Osteoblast (primary cell): ENCODE measurements around the gene AAMP. TPM values are rescaled to one million over a fixed set of nuclear protein-coding genes. Genes with fewer than 3 reads are reported as not detected.

Experiments used
- DNase-seq: peaks from one replicate; pipeline ENCODE4 v3.0.0; 2011; ENCODE audit warnings: low spot score, mixed read lengths; ENCODE audit not compliant: insufficient read length; ENCODE audit errors: missing footprints
- H2AFZ ChIP-seq: 2 replicates; pipeline ENCODE4 v1.6.0; 2011; ENCODE audit warnings: mild to moderate bottlenecking, low read length
- H3K27ac ChIP-seq: 2 replicates; pipeline ENCODE4 v1.5.1; 2011; ENCODE audit warnings: mild to moderate bottlenecking, low read depth, low read length, moderate library complexity
- H3K27me3 ChIP-seq: 2 replicates; pipeline ENCODE4 v1.6.0; 2012; ENCODE audit warnings: mild to moderate bottlenecking, control low read depth, inconsistent platforms, low read length, moderate library complexity; ENCODE audit not compliant: insufficient read depth
- H3K36me3 ChIP-seq: 2 replicates; pipeline ENCODE4 v1.5.1; 2011; ENCODE audit warnings: mild to moderate bottlenecking, low read length, control low read depth, moderate library complexity; ENCODE audit not compliant: insufficient read depth
- H3K4me1 ChIP-seq: 2 replicates; pipeline ENCODE4 v1.5.1; 2011; ENCODE audit warnings: mild to moderate bottlenecking, low read length, control low read depth, moderate library complexity; ENCODE audit not compliant: insufficient read depth
- H3K4me2 ChIP-seq: 2 replicates; pipeline ENCODE4 v1.6.0; 2011; ENCODE audit warnings: mild to moderate bottlenecking, low read length; ENCODE audit not compliant: insufficient read depth
- H3K4me3 ChIP-seq: fragments of 200-600 bp; sonication (generic); 3 replicates; pipeline ENCODE4 v1.5.1; 2012; ENCODE audit warnings: mild to moderate bottlenecking, low read length, inconsistent platforms; ENCODE audit not compliant: insufficient read depth
- H3K79me2 ChIP-seq: 2 replicates; pipeline ENCODE4 v1.6.0; 2012; ENCODE audit warnings: mild to moderate bottlenecking, low read length, control low read depth, inconsistent platforms; ENCODE audit not compliant: insufficient read depth
- H3K9me3 ChIP-seq: 2 replicates; pipeline ENCODE4 v1.5.1; 2011; ENCODE audit warnings: low read depth, low read length, control low read depth
- H4K20me1 ChIP-seq: 2 replicates; pipeline ENCODE4 v1.6.0; 2012; ENCODE audit warnings: mild to moderate bottlenecking, low read length, control low read depth; ENCODE audit not compliant: insufficient read depth
- total RNA-seq: library from RNA; depleted of rRNA; stranded (reverse); fragments of >200 nt; gene quantifications from 2 replicates; pipeline ENCODE4 v1.2.3, GENCODE V29; 2012
- TF ChIP-seq, protein P1 (sequence below): IDR thresholded peaks from 2 replicates; pipeline ENCODE4 v1.5.1; 2011; ENCODE audit warnings: mild to moderate bottlenecking, low read depth, low read length, moderate library complexity; ENCODE audit errors: extremely low read depth

Gene AAMP
- total RNA-seq, 1 donor = 97.0 TPM

DNA sequence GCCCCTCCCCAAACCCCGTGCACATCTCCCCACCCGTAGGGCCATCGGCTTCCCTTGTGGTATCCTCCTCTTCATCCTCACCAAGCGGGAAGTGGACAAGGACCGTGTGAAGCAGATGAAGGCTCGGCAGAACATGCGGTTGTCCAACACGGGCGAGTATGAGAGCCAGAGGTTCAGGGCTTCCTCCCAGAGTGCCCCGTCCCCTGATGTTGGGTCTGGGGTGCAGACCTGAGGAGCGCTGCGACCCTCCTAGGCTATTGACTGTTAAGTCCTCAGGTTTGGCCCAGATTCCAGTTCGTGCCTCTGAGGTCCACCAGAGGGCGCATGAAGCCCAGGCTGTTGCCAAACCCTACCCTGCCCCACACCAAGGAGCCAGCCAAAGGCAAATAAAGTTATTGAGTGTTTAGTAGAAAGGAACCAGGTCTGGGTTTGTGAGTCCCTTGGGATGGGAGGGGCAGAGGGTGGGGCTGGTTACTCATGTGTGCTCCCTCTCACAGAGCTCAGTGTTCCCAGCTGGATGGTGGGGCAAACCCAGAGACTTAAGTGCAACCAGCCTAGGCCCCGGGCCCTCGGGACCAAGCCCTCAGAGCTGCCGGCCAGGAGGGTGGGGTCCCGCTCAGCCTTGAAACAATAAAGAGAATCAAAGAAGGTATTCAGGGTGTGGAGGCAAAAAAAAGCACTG, 2.7 kb upstream of the AAMP start:
- H3K4me3 ChIP-seq = no peak overlapping the region
- DNase-seq = peak; percentile 96
- no peak overlapping the region for H3K4me2 ChIP-seq
- H4K20me1 ChIP-seq = peaks cover 24% of the 10 kb centered on the region
- peaks cover 47% of the 10 kb centered on the region for H3K36me3 ChIP-seq
- H3K9me3 ChIP-seq = no peaks in the 10 kb centered on the region
- peak overlapping the region; percentile 33 for H3K27ac ChIP-seq
- peaks cover 66% of the 10 kb centered on the region for H3K79me2 ChIP-seq
- no peaks in the 10 kb centered on the region for H3K27me3 ChIP-seq
- H2AFZ ChIP-seq = no peak overlapping the region
- H3K4me1 ChIP-seq = peaks cover 30% of the 10 kb centered on the region
- TF ChIP-seq, protein P1, sequence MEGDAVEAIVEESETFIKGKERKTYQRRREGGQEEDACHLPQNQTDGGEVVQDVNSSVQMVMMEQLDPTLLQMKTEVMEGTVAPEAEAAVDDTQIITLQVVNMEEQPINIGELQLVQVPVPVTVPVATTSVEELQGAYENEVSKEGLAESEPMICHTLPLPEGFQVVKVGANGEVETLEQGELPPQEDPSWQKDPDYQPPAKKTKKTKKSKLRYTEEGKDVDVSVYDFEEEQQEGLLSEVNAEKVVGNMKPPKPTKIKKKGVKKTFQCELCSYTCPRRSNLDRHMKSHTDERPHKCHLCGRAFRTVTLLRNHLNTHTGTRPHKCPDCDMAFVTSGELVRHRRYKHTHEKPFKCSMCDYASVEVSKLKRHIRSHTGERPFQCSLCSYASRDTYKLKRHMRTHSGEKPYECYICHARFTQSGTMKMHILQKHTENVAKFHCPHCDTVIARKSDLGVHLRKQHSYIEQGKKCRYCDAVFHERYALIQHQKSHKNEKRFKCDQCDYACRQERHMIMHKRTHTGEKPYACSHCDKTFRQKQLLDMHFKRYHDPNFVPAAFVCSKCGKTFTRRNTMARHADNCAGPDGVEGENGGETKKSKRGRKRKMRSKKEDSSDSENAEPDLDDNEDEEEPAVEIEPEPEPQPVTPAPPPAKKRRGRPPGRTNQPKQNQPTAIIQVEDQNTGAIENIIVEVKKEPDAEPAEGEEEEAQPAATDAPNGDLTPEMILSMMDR = peak; percentile 91

DNA sequence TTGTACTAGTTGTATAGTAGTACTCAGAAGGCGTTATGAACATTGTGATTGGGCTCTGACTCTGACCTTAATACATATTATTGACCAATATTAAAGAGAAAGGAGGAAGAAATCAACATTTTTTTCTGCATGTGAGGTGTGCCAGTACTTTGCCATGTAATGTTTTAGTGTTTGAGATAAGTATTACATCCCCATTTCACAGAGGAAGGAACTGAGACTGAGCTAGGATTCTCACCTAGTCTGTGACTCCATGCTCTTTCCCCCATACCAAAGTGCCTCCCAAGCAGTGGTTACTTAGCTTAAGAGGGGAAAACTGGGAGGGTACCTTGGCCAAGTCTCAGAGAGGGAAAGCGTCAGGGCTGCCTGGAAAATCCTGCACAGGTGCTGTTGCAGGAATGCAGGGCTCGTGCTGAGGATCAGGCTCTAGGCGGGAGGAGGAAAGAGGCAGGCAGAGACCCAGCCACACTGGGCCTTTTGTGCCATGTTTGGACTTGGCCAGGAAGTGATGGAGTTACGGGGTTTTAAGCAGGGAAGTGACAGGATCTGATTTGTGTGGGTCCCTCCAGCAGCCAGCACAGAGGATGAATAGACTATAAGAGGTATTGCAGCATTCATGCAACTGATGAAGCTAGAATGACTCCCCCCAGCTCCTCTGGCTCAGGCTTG, 2.1 kb upstream of the AAMP start:
- peaks cover 30% of the 10 kb centered on the region for H3K4me1 ChIP-seq
- no peak overlapping the region for H2AFZ ChIP-seq
- peaks cover 47% of the 10 kb centered on the region for H3K36me3 ChIP-seq
- peak overlapping the region; percentile 69 for H3K27ac ChIP-seq
- DNase-seq = peak; percentile 87
- H3K9me3 ChIP-seq = no peaks in the 10 kb centered on the region
- H4K20me1 ChIP-seq = peaks cover 22% of the 10 kb centered on the region
- no peaks in the 10 kb centered on the region for H3K27me3 ChIP-seq
- peak overlapping the region; percentile 99 for H3K4me2 ChIP-seq
- peak overlapping the region; percentile 97 for H3K4me3 ChIP-seq
- TF ChIP-seq, protein P1 = no peak
- peaks cover 65% of the 10 kb centered on the region for H3K79me2 ChIP-seq

DNA sequence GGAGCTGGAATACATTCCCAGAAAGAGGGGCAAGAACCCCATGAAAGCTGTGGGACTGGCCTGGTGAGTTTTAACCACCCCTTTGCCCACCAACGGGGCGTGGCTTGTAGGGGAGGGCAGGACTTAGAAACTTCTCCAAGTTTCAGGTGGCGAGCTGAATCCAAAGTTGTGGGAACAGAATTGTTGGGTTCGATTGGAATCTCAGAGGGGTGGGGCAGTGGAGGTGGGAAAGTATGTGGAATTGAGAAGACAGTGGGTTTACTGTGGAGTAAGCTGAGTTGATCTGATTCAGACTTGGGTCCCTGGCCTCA, 1.5 kb upstream of the AAMP start:
- Histone ChIP-seq H3K4me2 (peak overlapping the region; percentile 99), H3K4me3 (peak overlapping the region; percentile 97), H3K4me1 (peaks cover 30% of the 10 kb centered on the region), H3K27me3 (no peaks in the 10 kb centered on the region), H4K20me1 (peaks cover 20% of the 10 kb centered on the region), H3K9me3 (no peaks in the 10 kb centered on the region), H2AFZ (no peak overlapping the region), H3K36me3 (peaks cover 47% of the 10 kb centered on the region), H3K27ac (peak overlapping the region; percentile 69), H3K79me2 (peaks cover 59% of the 10 kb centered on the region)
- TF ChIP-seq, protein P1 = no peak
- DNase-seq = peak; percentile 65

DNA sequence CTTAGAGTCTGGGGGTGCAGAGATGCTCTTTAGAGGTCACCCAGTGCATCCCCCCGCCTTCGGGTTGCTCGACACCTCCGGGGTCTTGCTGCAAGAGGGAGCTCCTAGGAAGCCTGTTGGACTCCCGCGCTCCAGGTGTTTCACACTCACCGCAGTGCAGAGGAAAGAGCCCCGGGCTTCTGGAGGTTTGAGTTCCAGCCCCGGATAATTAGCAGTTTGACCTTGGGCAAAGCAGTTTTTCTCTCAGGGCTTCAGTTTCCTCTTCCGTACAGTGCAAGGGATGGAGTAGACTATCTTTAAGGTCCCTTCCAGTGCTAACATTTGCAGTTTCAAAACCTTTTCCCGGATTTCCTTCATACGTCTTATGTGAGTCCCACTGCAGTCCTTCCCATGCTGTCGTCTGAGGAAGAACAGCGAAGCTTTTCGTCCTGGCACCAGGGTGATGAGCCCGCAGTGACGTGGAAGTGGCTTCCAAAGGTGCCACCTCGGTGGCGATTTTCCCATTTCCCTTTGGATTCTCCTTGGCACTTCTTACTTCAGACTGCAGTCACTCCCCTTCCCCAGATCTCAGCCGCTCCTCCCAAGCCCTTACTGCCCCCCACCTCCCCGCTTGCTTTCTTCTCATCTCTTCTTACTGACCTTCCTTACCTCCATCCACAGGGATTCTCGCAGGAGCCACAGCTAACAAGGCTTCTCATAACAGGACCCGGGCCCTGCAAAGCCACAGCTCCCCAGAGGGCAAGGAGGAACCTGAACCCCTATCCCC, 967 bp upstream of the AAMP start:
- peak; percentile 81 for DNase-seq
- peaks cover 55% of the 10 kb centered on the region for H3K79me2 ChIP-seq

More for the DNA sequence above, 967 bp upstream of the AAMP start:
- TF ChIP-seq, protein P1 = no peak
- Histone ChIP-seq H3K4me1 (peaks cover 30% of the 10 kb centered on the region), H4K20me1 (peaks cover 24% of the 10 kb centered on the region), H3K4me2 (peak overlapping the region; percentile 99), H2AFZ (peak overlapping the region; percentile 87), H3K27me3 (no peaks in the 10 kb centered on the region), H3K36me3 (peaks cover 47% of the 10 kb centered on the region), H3K27ac (peak overlapping the region; percentile 69), H3K4me3 (peak overlapping the region; percentile 97), H3K9me3 (no peaks in the 10 kb centered on the region)
